NCI-H82 treated with DMSO at 0.1 percent for 48 hours (cell line): ENCODE results near the gene IGFL3.
A peak's percentile ranks its signal among the peaks of the same experiment; 100 is the strongest.

ENCODE experiments used
- DNase-seq: peaks from one replicate; lab custom pipeline; 2025; ENCODE audit not compliant: unreplicated experiment; lab: John Stamatoyannopoulos, UW

Gene IGFL3

GRCh38 chr19:46077815-46078167, 46.7 kb downstream of the IGFL3 start:
- no peak for DNase-seq

GRCh38 chr19:46076951-46077814, 47.3 kb downstream of the IGFL3 start:
- peak; percentile 86 for DNase-seq

- DNase-seq = no peak
Observed at GRCh38 chr19:46076031-46076880, 48.2 kb downstream of the IGFL3 start.

- DNase-seq = no peak
Observed at GRCh38 chr19:46073268-46073922, 51.1 kb downstream of the IGFL3 start.
